ENCODE results near the gene SPSB4.

Gene SPSB4

DNA sequence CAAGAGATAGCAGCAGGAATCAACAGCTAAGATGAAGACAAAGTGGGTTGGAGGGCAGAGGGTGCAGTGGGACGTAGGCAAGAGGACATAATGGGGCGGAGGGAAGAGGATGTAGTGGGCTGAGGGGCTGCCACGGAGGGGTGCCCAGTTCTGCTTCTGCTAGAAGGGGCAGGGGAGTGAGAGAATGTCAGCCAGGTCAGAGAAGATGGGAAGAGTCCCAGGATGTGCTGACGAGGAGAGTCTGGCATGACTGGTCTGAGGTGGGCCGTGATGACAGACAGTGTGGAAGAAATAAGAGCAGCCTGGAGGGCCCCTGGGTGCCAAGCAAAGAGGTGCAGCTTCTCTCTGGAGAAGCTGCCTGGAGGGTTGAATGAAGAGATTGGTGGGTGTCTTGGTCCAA lies 4.0 kb downstream of the SPSB4 start:
- DNase-seq (ENCODE audit: low spot score) = no peak

GRCh38 chr3:141055536-141056445 lies 4.6 kb downstream of the SPSB4 start:
- no peak for DNase-seq (ENCODE audit: low spot score)

DNA sequence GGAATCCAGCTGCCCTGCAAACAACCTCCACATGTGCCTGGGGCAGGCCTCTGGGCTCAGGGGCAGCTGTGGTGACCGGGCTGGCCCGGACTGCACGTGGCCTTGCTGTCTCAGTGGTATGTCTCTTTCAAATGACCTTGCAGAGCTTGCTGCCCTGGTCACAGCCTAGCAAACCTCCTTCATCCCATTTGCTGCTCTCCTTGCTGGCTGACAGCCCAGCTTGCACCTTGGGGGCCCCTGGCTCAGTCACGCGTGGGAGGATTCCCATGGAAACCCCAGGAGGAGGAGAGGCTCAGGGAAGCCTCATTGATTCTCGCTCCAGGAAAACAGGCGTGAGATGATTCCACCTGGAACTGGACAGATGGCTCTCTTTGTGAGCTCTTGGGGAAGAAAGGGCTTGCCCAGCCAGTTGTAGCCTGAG lies 5.6 kb downstream of the SPSB4 start:
- no peak for DNase-seq (ENCODE audit: low spot score)

DNA sequence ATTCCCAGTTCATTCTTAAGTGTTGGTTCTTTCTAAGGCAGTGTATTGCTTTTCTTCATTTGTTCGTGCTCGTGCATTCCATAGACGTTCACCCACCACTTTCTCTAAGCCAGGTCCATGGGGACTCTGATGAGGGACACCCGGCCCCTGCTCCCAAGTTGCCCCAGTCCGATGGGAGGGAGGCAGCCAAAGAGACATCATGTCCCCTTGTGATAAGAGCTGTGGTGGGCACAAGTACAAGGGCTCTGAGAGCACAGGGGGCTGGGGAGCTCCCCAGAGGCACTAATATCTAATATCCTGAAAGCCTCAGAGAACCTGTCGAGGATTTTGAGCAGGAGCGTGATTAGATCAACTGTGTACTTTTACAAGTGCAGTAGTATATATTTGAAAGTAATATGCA lies 6.3 kb downstream of the SPSB4 start:
- DNase-seq (ENCODE audit: low spot score) = no peak

GRCh38 chr3:141057946-141058800 lies 7.0 kb downstream of the SPSB4 start:
- no peak for DNase-seq (ENCODE audit: low spot score)

GRCh38 chr3:141058996-141059395 lies 7.8 kb downstream of the SPSB4 start:
- DNase-seq (ENCODE audit: low spot score) = no peak

DNA sequence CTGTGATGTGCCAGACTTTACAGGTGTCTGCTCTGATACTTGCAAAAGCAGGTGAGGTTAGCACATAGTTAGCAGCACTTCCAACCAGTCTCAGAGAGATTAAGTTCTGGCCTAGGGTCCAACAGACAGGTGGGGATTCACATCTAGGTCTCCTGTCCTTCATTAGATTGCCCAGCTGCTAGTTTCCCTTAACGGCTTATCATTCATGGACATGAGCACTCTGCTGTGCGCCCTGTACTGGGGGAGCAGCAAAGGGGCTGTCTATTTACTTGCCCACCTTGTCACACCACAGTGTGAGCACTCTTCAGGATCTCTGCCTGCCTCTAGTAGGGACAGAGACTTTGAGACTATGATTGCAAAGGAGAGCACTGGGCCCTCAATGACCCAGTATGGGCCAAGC lies 8.7 kb downstream of the SPSB4 start:
- no peak for DNase-seq (ENCODE audit: low spot score)

- no peak for DNase-seq (ENCODE audit: low spot score)
These were observed 9.2 kb downstream of the SPSB4 start for GRCh38 chr3:141060327-141060726.

DNA sequence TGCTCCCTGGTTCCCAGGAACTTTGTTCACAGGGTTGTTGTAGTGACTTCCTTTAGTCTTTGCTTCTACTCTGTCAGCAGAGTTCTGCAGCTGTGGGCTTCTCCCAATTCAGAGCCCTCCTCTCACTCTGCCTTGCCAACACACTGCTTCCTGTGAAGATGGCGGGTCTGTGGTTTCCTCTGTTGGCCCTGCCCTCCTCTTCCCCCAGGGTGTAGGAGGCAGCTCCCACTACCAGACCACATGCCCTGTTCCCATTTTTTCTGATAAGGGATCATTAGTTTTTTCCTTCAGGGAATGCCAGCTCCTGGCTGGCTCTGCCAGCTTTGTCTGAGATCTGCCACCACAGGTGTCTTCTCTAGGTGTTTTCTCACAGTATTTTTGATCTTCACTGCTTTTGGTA lies 12.7 kb downstream of the SPSB4 start:
- DNase-seq (ENCODE audit: low spot score) = no peak

DNA sequence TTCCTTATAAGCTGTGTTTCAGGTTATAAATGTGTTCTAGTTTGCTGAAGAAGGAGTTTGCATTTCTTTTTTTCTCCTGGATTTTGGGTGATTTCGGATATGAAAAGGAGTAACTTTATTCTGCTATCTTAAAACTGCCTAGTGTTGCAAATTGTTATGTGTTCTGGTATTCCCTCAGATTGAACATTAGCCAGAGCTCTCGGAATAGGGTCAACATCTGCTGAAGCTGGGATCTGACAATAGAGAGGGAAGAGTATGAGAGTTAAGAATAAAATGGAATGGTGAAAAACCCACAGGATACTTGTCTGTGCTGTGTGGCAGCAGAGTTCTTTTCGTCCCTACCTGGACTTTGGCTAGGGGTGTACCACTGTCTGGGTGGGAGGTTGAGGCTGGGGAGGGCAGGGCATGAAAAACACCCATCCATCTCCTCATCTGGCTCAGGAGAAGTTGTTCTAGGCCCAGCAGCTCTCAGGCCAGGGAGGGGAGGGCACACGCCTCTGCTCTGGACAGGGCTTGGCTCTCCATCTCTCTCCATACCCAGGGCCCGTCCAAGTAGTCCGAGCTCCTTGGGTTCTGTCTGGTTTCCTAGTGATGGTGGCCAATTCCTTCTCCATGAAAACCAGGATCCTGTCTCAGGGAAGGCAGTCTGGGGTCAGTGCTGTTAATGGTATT lies 13.2 kb downstream of the SPSB4 start:
- DNase-seq (ENCODE audit: low spot score) = no peak

- no peak for DNase-seq (ENCODE audit: low spot score)
These were observed 14.1 kb downstream of the SPSB4 start for GRCh38 chr3:141065258-141065657.

GRCh38 chr3:141065841-141066805 lies 15.0 kb downstream of the SPSB4 start:
- no peak for DNase-seq (ENCODE audit: low spot score)

DNA sequence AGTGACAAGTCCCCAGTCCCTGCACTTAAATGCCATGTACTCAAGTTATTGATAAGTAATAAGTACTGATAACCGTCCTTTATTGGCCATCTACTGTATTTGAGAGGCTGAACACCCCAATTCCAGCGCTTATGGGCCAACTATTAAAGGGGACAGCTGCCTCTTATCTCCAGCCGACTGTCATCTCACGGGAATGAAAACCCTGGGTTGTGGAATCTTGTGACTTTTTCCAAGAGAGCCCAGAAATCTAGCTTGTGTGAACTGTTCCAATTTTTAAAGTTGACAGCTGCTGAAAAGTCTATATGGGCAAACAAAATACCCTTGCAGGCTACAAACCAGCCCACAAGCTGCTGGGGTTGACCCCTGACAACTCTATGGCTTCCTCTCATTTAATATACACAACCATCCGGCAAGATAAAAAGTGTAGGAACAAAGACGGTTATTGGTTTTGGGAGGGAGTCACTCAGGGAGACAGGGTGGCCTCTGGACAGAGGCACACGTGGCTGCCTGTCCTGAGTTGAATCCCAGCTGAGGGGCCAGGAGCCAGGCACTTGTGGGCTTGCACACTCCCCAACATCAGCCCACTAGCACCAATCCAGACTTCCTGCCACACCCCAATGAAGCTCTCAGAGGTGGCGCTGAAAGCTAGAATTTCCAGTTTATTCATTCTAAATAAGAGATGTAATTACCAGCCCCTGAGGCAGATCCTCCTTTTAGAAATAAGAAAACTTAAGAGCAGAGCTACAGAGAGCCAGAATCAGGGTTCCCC lies 16.2 kb downstream of the SPSB4 start:
- no peak for DNase-seq (ENCODE audit: low spot score)

- no peak for DNase-seq (ENCODE audit: low spot score)
These were observed 19.1 kb downstream of the SPSB4 start for GRCh38 chr3:141070229-141070628.

GRCh38 chr3:141070727-141071357 lies 19.7 kb downstream of the SPSB4 start:
- DNase-seq (ENCODE audit: low spot score) = no peak

DNA sequence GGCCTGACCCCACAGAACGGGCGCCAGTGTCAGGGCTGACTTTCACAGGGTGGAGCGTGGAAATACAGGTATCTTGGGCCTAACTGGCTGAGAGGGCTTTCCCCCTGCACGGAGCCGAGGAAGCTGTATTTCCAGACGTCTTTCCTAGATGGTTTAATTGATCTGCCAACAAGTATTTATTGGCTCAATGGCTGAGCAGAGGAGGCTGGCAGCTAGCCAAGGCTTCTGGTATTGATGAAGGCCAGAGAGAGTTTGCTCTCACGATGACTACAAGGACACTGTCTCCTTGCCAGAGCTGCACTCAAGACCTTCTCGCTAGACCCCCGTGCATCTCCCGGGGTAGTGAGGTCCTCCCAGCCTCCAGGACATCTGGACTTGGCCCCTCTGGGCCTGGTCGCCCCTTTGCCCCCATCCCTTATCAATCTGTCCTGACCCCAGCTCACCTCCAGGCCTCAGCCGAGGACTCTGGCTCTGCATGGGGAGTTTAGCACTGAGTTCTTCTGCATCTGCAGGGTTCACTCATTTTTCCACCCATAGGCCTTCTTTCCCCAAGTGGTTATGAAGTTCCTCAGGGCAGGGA lies 20.6 kb downstream of the SPSB4 start:
- no peak for DNase-seq (ENCODE audit: low spot score)

DNA sequence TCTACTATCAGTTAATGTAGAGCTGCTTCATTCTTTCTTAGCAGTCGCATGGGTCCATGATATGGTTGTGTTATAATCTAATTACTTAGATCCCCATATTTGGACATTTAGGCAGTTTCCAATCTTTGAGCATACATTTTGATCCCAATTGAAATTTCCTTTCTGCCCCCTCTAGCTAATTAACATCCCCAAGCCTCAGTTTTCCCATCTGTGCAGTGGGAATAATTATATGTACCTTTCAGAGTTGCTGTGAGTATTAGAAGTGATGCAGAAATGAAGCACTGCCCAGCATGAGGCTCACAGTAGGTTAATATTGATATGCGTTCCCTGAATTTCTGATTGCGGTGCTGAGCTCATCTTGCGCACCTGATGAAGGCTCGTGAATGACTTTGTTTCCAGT lies 21.8 kb downstream of the SPSB4 start:
- no peak for DNase-seq (ENCODE audit: low spot score)

GRCh38 chr3:141073580-141073979 lies 22.4 kb downstream of the SPSB4 start:
- no peak for DNase-seq (ENCODE audit: low spot score)

GRCh38 chr3:141074529-141074928 lies 23.4 kb downstream of the SPSB4 start:
- DNase-seq (ENCODE audit: low spot score) = no peak
